Measurements from ENCODE around the gene KCNK16.

DNA sequence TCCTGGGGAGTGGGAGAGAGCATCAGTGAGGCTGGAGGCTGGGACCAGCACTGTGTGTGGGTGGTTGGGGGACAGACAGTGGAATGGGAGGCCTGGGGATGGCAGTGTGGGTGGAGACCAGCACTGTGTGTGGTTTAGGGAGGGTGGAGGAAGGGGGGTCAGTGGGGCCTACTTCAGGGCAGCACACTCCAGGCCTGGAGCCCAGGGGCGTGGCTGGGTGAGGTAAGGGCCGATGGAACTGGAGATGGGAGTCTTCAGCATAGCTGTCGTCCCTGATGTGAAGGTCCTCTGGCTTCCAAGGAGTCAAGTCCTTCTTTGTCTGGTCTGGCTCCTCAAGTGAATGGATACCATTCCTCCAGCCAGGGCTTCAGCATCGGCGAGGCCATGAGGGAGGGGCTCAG, 26.9 kb downstream of the KCNK16 start:
- no peak for TF ChIP-seq CTCF (IDR thresholded peaks at IDR 0.05)
- no peak for TF ChIP-seq POLR2A (IDR thresholded peaks at IDR 0.05)
